Measurements from ENCODE around the gene SDF4. TPM values are rescaled to one million over a fixed set of nuclear protein-coding genes. Genes with fewer than 3 reads are reported as not detected.
A peak's percentile ranks its signal among the peaks of the same experiment; 100 is the strongest.

The SDF4 gene
- total RNA-seq, 2 experiments from 2014 or later, result 108 to 128 TPM

DNA sequence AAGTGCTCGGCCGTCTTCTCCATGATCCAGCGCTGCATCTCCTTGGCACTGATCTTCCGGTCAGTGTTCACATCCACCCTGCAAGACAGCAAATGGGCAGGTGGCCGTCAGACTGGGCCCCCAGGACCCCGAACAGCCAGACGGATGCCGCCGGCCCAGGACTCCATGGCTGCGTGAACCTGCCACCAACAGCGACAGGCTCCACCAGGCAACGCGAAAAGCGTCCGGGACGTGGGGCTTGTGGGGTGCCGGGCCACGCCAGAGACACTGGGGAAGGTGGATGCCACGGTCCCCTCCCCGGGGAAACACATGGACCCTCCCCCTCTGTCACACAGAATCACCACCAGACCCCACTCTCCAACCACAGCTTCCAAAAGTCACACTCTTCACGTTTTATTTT, 7.9 kb downstream of the SDF4 start:
- no peak overlapping the region for H3K27ac Mint-ChIP-seq
- H3K27me3 Mint-ChIP-seq, result no peaks in the 10 kb centered on the region
- ATAC-seq (no peak), DNase-seq (no peak)
- intact Hi-C loops (cut with DNase I, micrococcal nuclease), result no loop called here
- peaks cover 28% of the 10 kb centered on the region for H3K4me1 Mint-ChIP-seq
- ChIA-PET POLR2A (no interaction called here), CTCF (no interaction called here)
- no peak overlapping the region for H3K4me3 Mint-ChIP-seq
- H3K36me3 Mint-ChIP-seq (ENCODE audit: low read depth), result peaks cover 52% of the 10 kb centered on the region
- no peaks in the 10 kb centered on the region for H3K9me3 Mint-ChIP-seq (ENCODE audit: low read depth)

DNA sequence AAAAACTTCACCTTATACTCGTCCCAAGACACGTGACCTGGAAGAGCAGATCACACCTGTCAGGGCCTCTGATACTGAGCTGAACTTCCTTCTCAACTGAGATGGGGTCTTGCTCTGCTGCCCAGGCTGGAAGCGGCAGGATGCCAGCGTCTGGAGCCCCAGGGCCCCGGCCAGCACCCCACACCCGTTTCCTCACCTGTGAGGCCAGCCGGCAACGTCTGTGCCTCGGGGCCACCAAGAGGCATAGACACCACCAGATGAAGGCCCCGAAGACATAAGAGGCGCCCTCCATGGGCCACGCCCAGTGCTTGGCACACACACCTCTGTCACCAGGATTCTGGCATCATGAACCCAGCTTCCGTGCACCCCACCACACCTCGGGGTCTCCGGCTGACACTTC, 8.5 kb downstream of the SDF4 start:
- Mint-ChIP-seq H3K36me3 (ENCODE audit: low read depth) (peaks cover 51% of the 10 kb centered on the region), H3K4me3 (no peak overlapping the region), H3K27me3 (no peaks in the 10 kb centered on the region), H3K27ac (peak overlapping the region; percentile 47), H3K4me1 (peaks cover 25% of the 10 kb centered on the region), H3K9me3 (ENCODE audit: low read depth) (no peaks in the 10 kb centered on the region)
- ChIA-PET POLR2A (no interaction called here), CTCF (no interaction called here)
- ATAC-seq (no peak), DNase-seq (no peak)
- intact Hi-C loops (cut with DNase I, micrococcal nuclease), result no loop called here

DNA sequence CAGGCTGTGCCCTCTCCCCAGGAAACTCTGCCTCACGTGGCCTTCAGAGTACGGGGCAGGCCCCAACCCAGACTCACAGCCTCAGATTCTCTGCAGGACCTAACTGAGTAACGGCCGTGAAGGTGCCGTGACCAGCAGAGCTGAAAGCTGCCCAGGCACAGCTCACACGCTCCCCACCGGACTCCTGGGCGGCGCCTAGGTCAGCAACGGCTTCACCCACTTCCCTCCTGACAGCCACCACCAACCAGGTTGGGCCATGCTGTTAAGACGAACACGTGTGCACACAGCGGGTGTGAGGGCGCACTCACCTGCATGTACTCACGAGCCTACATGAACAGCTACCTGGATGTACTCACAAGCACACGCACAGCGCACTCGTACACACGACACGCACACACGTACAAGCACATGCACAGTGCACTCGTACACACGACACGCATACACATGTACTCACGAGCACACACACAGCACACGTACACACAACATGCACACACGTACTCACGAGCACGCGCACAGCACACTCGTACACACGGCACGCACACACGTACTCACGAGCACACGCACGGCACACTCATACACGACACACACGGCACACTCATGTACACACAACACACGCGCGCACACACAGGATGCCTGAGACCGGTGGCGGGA, 9.1 kb downstream of the SDF4 start:
- POLR2A ChIA-PET, result no interaction called here
- H3K36me3 Mint-ChIP-seq (ENCODE audit: low read depth), result peaks cover 56% of the 10 kb centered on the region

DNA sequence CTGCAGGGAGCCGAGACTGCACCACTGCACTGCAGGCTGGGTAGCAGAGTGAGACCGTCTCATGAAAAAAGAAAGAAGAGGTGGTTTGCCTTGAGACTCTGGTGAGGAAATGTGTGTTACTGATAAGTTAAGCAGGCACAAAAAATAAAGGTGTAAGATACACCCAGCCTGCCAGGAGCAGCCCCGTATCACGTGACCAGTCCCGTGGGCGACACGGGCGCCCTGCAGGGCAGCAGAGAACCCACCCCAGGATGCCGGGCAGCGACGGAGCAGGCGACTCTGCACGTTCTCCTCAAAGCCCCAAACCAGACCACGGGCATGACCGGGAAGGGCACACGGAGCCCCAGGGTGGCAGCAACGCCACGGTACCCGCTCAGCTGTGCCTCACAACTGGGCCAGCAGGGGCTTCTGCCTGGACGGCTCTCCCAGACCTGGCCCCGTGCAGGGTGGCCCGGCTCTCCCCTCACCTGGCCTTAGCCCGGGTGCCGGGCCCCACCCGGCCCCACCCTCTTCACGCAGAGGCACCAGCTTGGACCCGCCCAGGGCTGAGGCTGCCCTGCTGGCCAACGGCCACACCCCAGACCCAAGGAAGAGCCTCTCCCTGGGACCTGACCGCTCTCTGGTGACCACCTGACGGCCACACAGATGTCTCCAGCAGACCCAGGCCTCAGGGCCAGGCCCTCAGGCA, 9.8 kb downstream of the SDF4 start:
- Mint-ChIP-seq H3K4me3 (no peak overlapping the region), H3K27ac (no peak overlapping the region), H3K9me3 (ENCODE audit: low read depth) (no peaks in the 10 kb centered on the region), H3K27me3 (no peaks in the 10 kb centered on the region), H3K4me1 (peaks cover 35% of the 10 kb centered on the region), H3K36me3 (ENCODE audit: low read depth) (peaks cover 60% of the 10 kb centered on the region)
- ATAC-seq, result no peak
- CTCF ChIA-PET, result interaction anchor here (0.6 to 0.7 kb wide), 2 partner anchors 53 to 215 kb away, joined by 3 read pairs; no protein-coding TSS in a partner anchor
- intact Hi-C loops (cut with DNase I, micrococcal nuclease), result no loop called here
- no peak for DNase-seq
- POLR2A ChIA-PET, result no interaction called here

More for the DNA sequence above, 9.1 kb downstream of the SDF4 start:
- no peak for DNase-seq
- no peaks in the 10 kb centered on the region for H3K9me3 Mint-ChIP-seq (ENCODE audit: low read depth)
- H3K4me3 Mint-ChIP-seq, result no peak overlapping the region
- no peak for ATAC-seq
- H3K27me3 Mint-ChIP-seq, result no peaks in the 10 kb centered on the region
- H3K27ac Mint-ChIP-seq, result no peak overlapping the region
- H3K4me1 Mint-ChIP-seq, result peaks cover 32% of the 10 kb centered on the region
- intact Hi-C loops (cut with DNase I, micrococcal nuclease), result no loop called here
- CTCF ChIA-PET, result no interaction called here

DNA sequence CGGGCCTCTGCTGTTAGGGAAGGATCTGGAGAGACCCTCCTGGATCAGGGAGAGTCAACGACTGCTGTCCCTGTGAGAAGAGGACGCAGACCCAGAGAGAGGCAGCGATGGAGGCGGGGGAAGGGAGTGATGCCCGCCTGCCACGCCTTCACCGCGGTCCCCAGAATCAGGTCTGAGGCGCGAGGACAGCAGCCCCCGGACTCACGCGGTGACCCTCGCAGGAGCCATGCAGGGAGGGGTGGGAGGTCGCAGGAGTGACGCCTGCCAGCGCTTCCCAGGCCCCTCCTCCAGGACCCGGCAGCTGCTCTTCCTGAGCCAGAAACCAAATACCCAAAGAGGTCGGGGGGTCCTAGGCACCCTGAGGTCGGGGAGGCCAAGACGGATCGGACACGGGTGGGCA, 11.6 kb downstream of the SDF4 start:
- H3K9me3 Mint-ChIP-seq (ENCODE audit: low read depth), result no peaks in the 10 kb centered on the region
- CTCF ChIA-PET, result no interaction called here
- intact Hi-C loops (cut with DNase I, micrococcal nuclease), result no loop called here
- peak overlapping the region; percentile 92 for H3K27ac Mint-ChIP-seq
- no peak overlapping the region for H3K4me3 Mint-ChIP-seq
- no peak for DNase-seq
- ATAC-seq, result no peak
- H3K27me3 Mint-ChIP-seq, result no peaks in the 10 kb centered on the region
- peaks cover 66% of the 10 kb centered on the region for H3K36me3 Mint-ChIP-seq (ENCODE audit: low read depth)
- H3K4me1 Mint-ChIP-seq, result peaks cover 38% of the 10 kb centered on the region
- POLR2A ChIA-PET, result no interaction called here

DNA sequence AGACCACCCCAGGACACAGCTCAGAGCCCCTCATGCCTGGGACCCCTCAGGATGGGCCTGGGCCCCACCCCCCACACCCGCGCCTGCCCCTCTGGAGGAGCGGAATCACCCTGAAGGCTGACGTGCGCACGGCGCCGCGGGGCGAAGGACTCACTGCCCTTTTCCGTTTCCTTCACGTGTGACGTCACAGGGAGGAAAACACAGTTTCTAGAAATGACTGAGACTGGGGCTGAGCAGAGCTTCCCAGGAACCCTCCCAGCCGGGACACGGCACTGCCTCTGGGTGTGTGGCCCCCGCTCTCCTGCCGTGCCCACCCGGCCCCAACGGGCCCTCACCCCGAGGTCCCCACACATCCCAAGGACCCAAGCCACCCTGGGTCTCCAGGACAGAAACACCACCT, 12.5 kb downstream of the SDF4 start:
- ChIA-PET CTCF (no interaction called here), POLR2A (no interaction called here)
- Mint-ChIP-seq H3K27me3 (no peaks in the 10 kb centered on the region), H3K4me1 (peaks cover 46% of the 10 kb centered on the region), H3K9me3 (ENCODE audit: low read depth) (no peaks in the 10 kb centered on the region), H3K4me3 (peak overlapping the region; percentile 66), H3K36me3 (ENCODE audit: low read depth) (peaks cover 71% of the 10 kb centered on the region), H3K27ac (peak overlapping the region; percentile 92)
- DNase-seq (peak; percentile 78), ATAC-seq (peak; percentile 28)
- intact Hi-C loops (cut with DNase I, micrococcal nuclease), result loop anchor here in 1 of 2 experiments (5.0 kb wide), 1 partner anchor 53 kb away; the partner anchor contains the start of gene UBE2J2

DNA sequence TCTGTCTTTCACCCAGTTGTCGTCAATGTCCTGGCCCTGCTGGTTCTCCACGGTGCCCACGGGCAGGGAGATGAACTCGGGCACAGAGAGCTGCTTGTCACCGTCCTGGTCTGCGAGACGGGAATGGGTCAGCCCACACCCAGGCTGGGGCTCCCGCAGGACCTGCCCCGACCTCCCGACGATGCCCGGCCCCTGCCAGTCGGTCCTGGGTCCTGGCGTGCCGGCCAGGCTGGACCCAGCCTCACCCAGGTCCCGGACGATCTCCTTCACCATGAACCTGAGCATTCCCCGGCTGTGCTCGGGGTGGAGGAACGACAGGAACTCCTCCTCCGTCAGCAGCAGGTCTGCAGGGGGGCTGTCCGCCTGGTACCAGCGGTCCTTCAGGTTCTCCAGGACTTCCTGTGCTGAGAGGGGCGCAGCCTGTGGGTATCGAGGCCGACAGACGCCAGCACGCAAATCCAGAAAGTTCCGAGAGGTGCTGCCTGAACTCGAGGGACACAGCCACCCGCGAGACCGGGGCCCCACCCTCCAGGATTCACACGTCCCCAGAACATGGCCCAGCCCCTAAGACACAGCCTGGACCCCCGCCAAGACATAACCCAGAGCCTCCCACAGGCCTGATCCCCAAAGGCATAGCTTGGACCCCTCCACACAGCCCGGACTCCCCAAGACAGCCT, 13.1 kb downstream of the SDF4 start:
- Mint-ChIP-seq H3K36me3 (ENCODE audit: low read depth) (peaks cover 72% of the 10 kb centered on the region), H3K4me3 (peak overlapping the region; percentile 66), H3K27me3 (no peaks in the 10 kb centered on the region), H3K27ac (peak overlapping the region; percentile 92), H3K9me3 (ENCODE audit: low read depth) (no peaks in the 10 kb centered on the region), H3K4me1 (peaks cover 49% of the 10 kb centered on the region)
- DNase-seq (no peak), ATAC-seq (no peak)
- ChIA-PET CTCF (interaction anchor here (0.9 kb wide), 1 partner anchor 96 kb away, joined by 6 read pairs; no protein-coding TSS in a partner anchor), POLR2A (interaction anchor here (0.7 kb wide), 1 partner anchor 10 kb away, joined by 4 read pairs; no protein-coding TSS in a partner anchor)
- intact Hi-C loops (cut with DNase I, micrococcal nuclease), result loop anchor here in 1 of 2 experiments (5.0 kb wide), 1 partner anchor 54 kb away; the partner anchor contains the start of gene UBE2J2

DNA sequence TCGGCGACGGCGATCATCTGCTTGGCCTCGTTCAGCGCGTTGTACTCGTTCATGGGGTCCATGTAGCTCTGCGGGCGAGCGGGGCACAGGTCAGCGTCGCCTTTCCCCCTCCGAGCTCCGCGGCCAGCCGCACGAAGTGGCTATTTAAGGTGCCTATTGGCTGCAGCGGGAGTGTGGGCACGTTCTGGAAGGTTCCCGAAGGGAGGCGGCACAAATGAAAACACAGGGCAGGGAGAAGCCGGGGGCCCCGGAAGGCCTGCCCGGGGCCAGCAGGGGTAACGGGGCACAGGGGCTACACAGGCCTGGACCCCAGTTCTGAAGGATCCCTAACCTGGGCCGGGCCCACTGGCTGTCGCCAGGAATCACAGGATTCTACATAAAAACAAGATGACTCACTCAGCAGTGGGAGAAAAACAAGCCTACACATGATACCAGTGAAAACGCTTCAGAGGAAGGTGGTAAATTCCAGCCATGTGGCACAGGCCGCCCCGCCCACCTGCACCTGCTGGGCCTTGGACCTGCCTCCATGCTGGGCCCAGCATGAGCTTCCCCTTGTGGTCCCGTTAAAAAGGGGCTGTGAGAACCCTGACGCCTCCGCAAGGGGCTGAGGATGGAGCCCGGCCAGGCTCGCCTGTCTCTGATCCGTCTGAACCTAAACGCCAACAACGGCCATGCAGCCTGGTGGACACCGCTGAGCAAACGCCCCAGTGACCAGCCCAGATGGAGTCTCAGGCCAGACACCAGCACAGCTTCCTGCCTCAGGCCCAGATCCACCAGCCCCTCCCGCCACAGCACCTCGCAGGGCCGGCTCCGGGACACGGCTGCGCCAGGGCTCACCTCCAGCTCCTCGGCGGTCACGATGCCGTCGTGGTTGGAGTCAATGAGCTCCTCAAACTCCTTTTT, 13.9 kb downstream of the SDF4 start:
- Mint-ChIP-seq H3K27me3 (no peaks in the 10 kb centered on the region), H3K4me3 (peak overlapping the region; percentile 66), H3K9me3 (ENCODE audit: low read depth) (no peaks in the 10 kb centered on the region), H3K4me1 (peaks cover 49% of the 10 kb centered on the region), H3K27ac (peak overlapping the region; percentile 92), H3K36me3 (ENCODE audit: low read depth) (peaks cover 68% of the 10 kb centered on the region)
- DNase-seq (peak; percentile 77), ATAC-seq (peak; percentile 4)
- intact Hi-C loops (cut with DNase I, micrococcal nuclease), result loop anchor here (1.0 to 5.0 kb wide), 3 partner anchors 17 to 54 kb away; partner anchors contain the start of gene UBE2J2 (in 1 of the 2)
- ChIA-PET POLR2A (interaction anchor here (0.7 kb wide), 1 partner anchor 10 kb away, joined by 4 read pairs; no protein-coding TSS in a partner anchor), CTCF (interaction anchor here (0.6 to 1.6 kb wide), 3 partner anchors 12 to 225 kb away, joined by 3 to 6 read pairs (median 6); partner anchors contain the start of gene TNFRSF18)

DNA sequence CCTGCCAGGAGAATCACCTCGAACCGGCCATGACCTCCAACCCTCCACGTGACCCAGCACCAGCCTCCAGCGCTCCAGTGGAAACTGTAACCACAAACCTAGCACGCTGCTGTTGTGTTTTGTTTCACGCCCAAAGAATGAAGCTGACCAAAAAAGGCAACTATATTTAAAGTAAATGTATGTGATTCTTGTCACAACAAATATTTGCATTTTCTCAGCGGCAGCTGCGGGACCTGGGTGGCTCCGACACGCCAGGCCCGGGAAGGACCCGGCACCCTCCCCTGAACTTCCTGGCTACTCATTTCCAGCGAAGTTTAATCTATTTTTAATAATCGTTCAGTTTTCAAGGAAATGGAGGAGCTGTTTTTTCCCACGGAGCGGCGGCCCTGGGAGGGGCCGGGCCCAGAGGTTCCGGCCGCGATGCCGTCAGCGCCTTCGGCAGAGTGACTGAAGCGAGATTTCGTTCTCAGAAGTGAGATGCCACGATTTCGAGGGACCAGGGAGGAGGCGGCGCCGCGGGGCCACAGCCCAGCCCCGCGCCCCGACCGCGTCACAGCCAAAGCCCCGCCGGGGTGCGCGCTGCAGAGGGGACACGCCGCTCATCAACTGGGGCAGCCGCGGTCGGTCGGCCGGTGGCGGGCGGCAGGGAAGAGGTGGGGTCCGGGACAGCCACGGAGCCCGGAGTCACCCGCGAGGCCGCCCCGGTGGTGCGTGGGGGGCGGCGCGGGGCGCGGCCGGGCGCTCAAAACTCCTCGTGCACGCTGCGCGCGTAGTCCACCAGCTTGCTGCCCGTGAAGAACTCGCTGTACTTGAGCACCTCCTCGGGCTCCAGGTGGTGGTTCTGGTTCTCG, 14.8 kb downstream of the SDF4 start:
- peaks cover 68% of the 10 kb centered on the region for H3K36me3 Mint-ChIP-seq (ENCODE audit: low read depth)
- peak; percentile 16 for ATAC-seq
- peak overlapping the region; percentile 94 for H3K27ac Mint-ChIP-seq
- H3K4me3 Mint-ChIP-seq, result peak overlapping the region; percentile 73
- DNase-seq, result peak; percentile 76
- CTCF ChIA-PET, result interaction anchor here (0.6 to 1.6 kb wide), 2 partner anchors 11 to 224 kb away, joined by 3 to 6 read pairs; partner anchors contain the start of gene TNFRSF18
- H3K9me3 Mint-ChIP-seq (ENCODE audit: low read depth), result no peaks in the 10 kb centered on the region
- no peaks in the 10 kb centered on the region for H3K27me3 Mint-ChIP-seq
- POLR2A ChIA-PET, result interaction anchor here (0.7 kb wide), 2 partner anchors 9 to 75 kb away, joined by 3 read pairs; no protein-coding TSS in a partner anchor
- peaks cover 49% of the 10 kb centered on the region for H3K4me1 Mint-ChIP-seq
- intact Hi-C loops (cut with DNase I, micrococcal nuclease), result loop anchor here (1.0 to 5.0 kb wide), 3 partner anchors 16 to 55 kb away; partner anchors contain the start of gene UBE2J2 (in 1 of the 2)
